LNCAP (cell line): ENCODE data around the gene MOCS1.

Source experiments
- CTCF ChIP-seq: fragments of 450-650 bp; IDR thresholded peaks from 2 replicates; pipeline ENCODE4 v1.5.1; 2017; ENCODE audit warnings: mild to moderate bottlenecking

MOCS1 gene

GRCh38 chr6:39934131-39934757 lies at the start of gene MOCS1:
Gene MOCS1, minus strand, starts transcription at chr6:39934462. Its CDS starts 45 bp downstream, at chr6:39934417.
- no peak for TF ChIP-seq CTCF

GRCh38 chr6:39984051-39984450 lies 49.8 kb upstream of the MOCS1 start:
- TF ChIP-seq CTCF: no peak

- TF ChIP-seq CTCF: no peak
These were observed 48.9 kb upstream of the MOCS1 start for GRCh38 chr6:39983193-39983592.

- TF ChIP-seq CTCF: no peak
These were observed 48.5 kb upstream of the MOCS1 start for GRCh38 chr6:39982720-39983119.

- TF ChIP-seq CTCF: peak; percentile 52; the same call in 1 of the 2 replicates
These were observed 46.7 kb upstream of the MOCS1 start for GRCh38 chr6:39980839-39981580.

GRCh38 chr6:39979461-39980328 lies 45.4 kb upstream of the MOCS1 start:
- TF ChIP-seq CTCF: no peak

GRCh38 chr6:39978240-39978639 lies 44.0 kb upstream of the MOCS1 start:
- TF ChIP-seq CTCF: no peak
